ENCODE data around the gene SUCLG2.

The SUCLG2 gene

GRCh38 chr3:67683522-67683921, 29.1 kb upstream of the SUCLG2 start:
- no peaks in the 10 kb centered on the region for H3K9me3 ChIP-seq (ENCODE audit: control insufficient read depth in 1 of 2, low read length in 2 of 2)
- H3K27ac ChIP-seq (ENCODE audit: low read length), result no peak overlapping the region
- H3K36me3 ChIP-seq (ENCODE audit: control insufficient read depth in 1 of 2, insufficient read depth in 2 of 2, low read length in 2 of 2), result no peaks in the 10 kb centered on the region
- no peaks in the 10 kb centered on the region for H3K4me1 ChIP-seq (ENCODE audit: control insufficient read depth in 1 of 2, insufficient read depth in 2 of 2, low read length in 2 of 2)
- H3K4me3 ChIP-seq (ENCODE audit: low read depth in 1 of 2, low read length in 2 of 2), result no peak overlapping the region
- H3K27me3 ChIP-seq (ENCODE audit: low read depth, low read length), result no peaks in the 10 kb centered on the region

GRCh38 chr3:67678665-67679064, 24.3 kb upstream of the SUCLG2 start:
- no peaks in the 10 kb centered on the region for H3K9me3 ChIP-seq (ENCODE audit: control insufficient read depth in 1 of 2, low read length in 2 of 2)
- no peaks in the 10 kb centered on the region for H3K27me3 ChIP-seq (ENCODE audit: low read depth, low read length)
- H3K36me3 ChIP-seq (ENCODE audit: control insufficient read depth in 1 of 2, insufficient read depth in 2 of 2, low read length in 2 of 2), result no peaks in the 10 kb centered on the region
- H3K4me1 ChIP-seq (ENCODE audit: control insufficient read depth in 1 of 2, insufficient read depth in 2 of 2, low read length in 2 of 2), result no peaks in the 10 kb centered on the region
- no peak overlapping the region for H3K27ac ChIP-seq (ENCODE audit: low read length)
- no peak overlapping the region for H3K4me3 ChIP-seq (ENCODE audit: low read depth in 1 of 2, low read length in 2 of 2)

GRCh38 chr3:67674055-67674454, 19.6 kb upstream of the SUCLG2 start:
- Histone ChIP-seq H3K9me3 (ENCODE audit: control insufficient read depth in 1 of 2, low read length in 2 of 2) (no peaks in the 10 kb centered on the region), H3K4me1 (ENCODE audit: control insufficient read depth in 1 of 2, insufficient read depth in 2 of 2, low read length in 2 of 2) (no peaks in the 10 kb centered on the region), H3K27me3 (ENCODE audit: low read depth, low read length) (no peaks in the 10 kb centered on the region), H3K4me3 (ENCODE audit: low read depth in 1 of 2, low read length in 2 of 2) (no peak overlapping the region), H3K36me3 (ENCODE audit: control insufficient read depth in 1 of 2, insufficient read depth in 2 of 2, low read length in 2 of 2) (no peaks in the 10 kb centered on the region), H3K27ac (ENCODE audit: low read length) (no peak overlapping the region)

GRCh38 chr3:67662733-67663132, 8.3 kb upstream of the SUCLG2 start:
- no peaks in the 10 kb centered on the region for H3K36me3 ChIP-seq (ENCODE audit: control insufficient read depth in 1 of 2, insufficient read depth in 2 of 2, low read length in 2 of 2)
- no peak overlapping the region for H3K27ac ChIP-seq (ENCODE audit: low read length)

GRCh38 chr3:67661089-67661488, 6.7 kb upstream of the SUCLG2 start:
- Histone ChIP-seq H3K4me3 (ENCODE audit: low read depth in 1 of 2, low read length in 2 of 2) (no peak overlapping the region), H3K4me1 (ENCODE audit: control insufficient read depth in 1 of 2, insufficient read depth in 2 of 2, low read length in 2 of 2) (no peaks in the 10 kb centered on the region), H3K27ac (ENCODE audit: low read length) (no peak overlapping the region), H3K27me3 (ENCODE audit: low read depth, low read length) (no peaks in the 10 kb centered on the region), H3K36me3 (ENCODE audit: control insufficient read depth in 1 of 2, insufficient read depth in 2 of 2, low read length in 2 of 2) (no peaks in the 10 kb centered on the region), H3K9me3 (ENCODE audit: control insufficient read depth in 1 of 2, low read length in 2 of 2) (no peaks in the 10 kb centered on the region)

More at GRCh38 chr3:67662733-67663132, 8.3 kb upstream of the SUCLG2 start:
- Histone ChIP-seq H3K27me3 (ENCODE audit: low read depth, low read length) (no peaks in the 10 kb centered on the region), H3K4me1 (ENCODE audit: control insufficient read depth in 1 of 2, insufficient read depth in 2 of 2, low read length in 2 of 2) (no peaks in the 10 kb centered on the region), H3K4me3 (ENCODE audit: low read depth in 1 of 2, low read length in 2 of 2) (no peak overlapping the region), H3K9me3 (ENCODE audit: control insufficient read depth in 1 of 2, low read length in 2 of 2) (no peaks in the 10 kb centered on the region)

- H3K36me3 ChIP-seq (ENCODE audit: control insufficient read depth in 1 of 2, insufficient read depth in 2 of 2, low read length in 2 of 2), result no peaks in the 10 kb centered on the region
Observed at GRCh38 chr3:67657192-67657591, 2.8 kb upstream of the SUCLG2 start.

GRCh38 chr3:67656614-67657013, 2.2 kb upstream of the SUCLG2 start:
- Histone ChIP-seq H3K27ac (ENCODE audit: low read length) (no peak overlapping the region), H3K9me3 (ENCODE audit: control insufficient read depth in 1 of 2, low read length in 2 of 2) (no peaks in the 10 kb centered on the region)

More at GRCh38 chr3:67657192-67657591, 2.8 kb upstream of the SUCLG2 start:
- Histone ChIP-seq H3K9me3 (ENCODE audit: control insufficient read depth in 1 of 2, low read length in 2 of 2) (no peaks in the 10 kb centered on the region), H3K27ac (ENCODE audit: low read length) (no peak overlapping the region), H3K4me1 (ENCODE audit: control insufficient read depth in 1 of 2, insufficient read depth in 2 of 2, low read length in 2 of 2) (peaks cover 0 to 13% of the 10 kb centered on the region in 2 donors), H3K27me3 (ENCODE audit: low read depth, low read length) (no peaks in the 10 kb centered on the region), H3K4me3 (ENCODE audit: low read depth in 1 of 2, low read length in 2 of 2) (no peak overlapping the region)

GRCh38 chr3:67655364-67656121, 1.1 kb upstream of the SUCLG2 start:
- Histone ChIP-seq H3K27me3 (ENCODE audit: low read depth, low read length) (no peaks in the 10 kb centered on the region), H3K4me3 (ENCODE audit: low read depth in 1 of 2, low read length in 2 of 2) (peak overlapping the region; percentile 86 to 88), H3K27ac (ENCODE audit: low read length) (no peak overlapping the region), H3K9me3 (ENCODE audit: control insufficient read depth in 1 of 2, low read length in 2 of 2) (no peaks in the 10 kb centered on the region), H3K4me1 (ENCODE audit: control insufficient read depth in 1 of 2, insufficient read depth in 2 of 2, low read length in 2 of 2) (peaks cover under 1 to 13% of the 10 kb centered on the region in 2 donors), H3K36me3 (ENCODE audit: control insufficient read depth in 1 of 2, insufficient read depth in 2 of 2, low read length in 2 of 2) (no peaks in the 10 kb centered on the region)

More at GRCh38 chr3:67656614-67657013, 2.2 kb upstream of the SUCLG2 start:
- no peaks in the 10 kb centered on the region for H3K27me3 ChIP-seq (ENCODE audit: low read depth, low read length)
- H3K4me3 ChIP-seq (ENCODE audit: low read depth in 1 of 2, low read length in 2 of 2), result no peak overlapping the region
- peaks cover 0 to 13% of the 10 kb centered on the region in 2 donors for H3K4me1 ChIP-seq (ENCODE audit: control insufficient read depth in 1 of 2, insufficient read depth in 2 of 2, low read length in 2 of 2)
- H3K36me3 ChIP-seq (ENCODE audit: control insufficient read depth in 1 of 2, insufficient read depth in 2 of 2, low read length in 2 of 2), result no peaks in the 10 kb centered on the region

GRCh38 chr3:67654844-67655177, 399 bp upstream of the SUCLG2 start:
- Histone ChIP-seq H3K27me3 (ENCODE audit: low read depth, low read length) (no peaks in the 10 kb centered on the region), H3K27ac (ENCODE audit: low read length) (peak overlapping the region; percentile 81), H3K4me1 (ENCODE audit: control insufficient read depth in 1 of 2, insufficient read depth in 2 of 2, low read length in 2 of 2) (peaks cover 7 to 14% of the 10 kb centered on the region in 2 donors), H3K9me3 (ENCODE audit: control insufficient read depth in 1 of 2, low read length in 2 of 2) (no peaks in the 10 kb centered on the region), H3K4me3 (ENCODE audit: low read depth in 1 of 2, low read length in 2 of 2) (peak overlapping the region; percentile 86 to 88), H3K36me3 (ENCODE audit: control insufficient read depth in 1 of 2, insufficient read depth in 2 of 2, low read length in 2 of 2) (no peaks in the 10 kb centered on the region)

- Histone ChIP-seq H3K4me1 (ENCODE audit: control insufficient read depth in 1 of 2, insufficient read depth in 2 of 2, low read length in 2 of 2) (peaks cover 11 to 17% of the 10 kb centered on the region in 2 donors), H3K27me3 (ENCODE audit: low read depth, low read length) (no peaks in the 10 kb centered on the region)
Observed at GRCh38 chr3:67653425-67654098, 850 bp downstream of the SUCLG2 start.

GRCh38 chr3:67650084-67650483, 4.3 kb downstream of the SUCLG2 start:
- Histone ChIP-seq H3K36me3 (ENCODE audit: control insufficient read depth in 1 of 2, insufficient read depth in 2 of 2, low read length in 2 of 2) (no peaks in the 10 kb centered on the region), H3K4me3 (ENCODE audit: low read depth in 1 of 2, low read length in 2 of 2) (no peak overlapping the region), H3K27me3 (ENCODE audit: low read depth, low read length) (no peaks in the 10 kb centered on the region), H3K4me1 (ENCODE audit: control insufficient read depth in 1 of 2, insufficient read depth in 2 of 2, low read length in 2 of 2) (peaks cover 11 to 17% of the 10 kb centered on the region in 2 donors), H3K9me3 (ENCODE audit: control insufficient read depth in 1 of 2, low read length in 2 of 2) (no peaks in the 10 kb centered on the region), H3K27ac (ENCODE audit: low read length) (no peak overlapping the region)

More at GRCh38 chr3:67653425-67654098, 850 bp downstream of the SUCLG2 start:
- H3K36me3 ChIP-seq (ENCODE audit: control insufficient read depth in 1 of 2, insufficient read depth in 2 of 2, low read length in 2 of 2), result no peaks in the 10 kb centered on the region
- peak overlapping the region; percentile 86 to 88 for H3K4me3 ChIP-seq (ENCODE audit: low read depth in 1 of 2, low read length in 2 of 2)
- H3K9me3 ChIP-seq (ENCODE audit: control insufficient read depth in 1 of 2, low read length in 2 of 2), result no peaks in the 10 kb centered on the region
- peak overlapping the region; percentile 84 for H3K27ac ChIP-seq (ENCODE audit: low read length)
